ENCODE measurements around the gene PREX1.
A peak's percentile ranks its signal among the peaks of the same experiment; 100 is the strongest.

PREX1 gene

DNA sequence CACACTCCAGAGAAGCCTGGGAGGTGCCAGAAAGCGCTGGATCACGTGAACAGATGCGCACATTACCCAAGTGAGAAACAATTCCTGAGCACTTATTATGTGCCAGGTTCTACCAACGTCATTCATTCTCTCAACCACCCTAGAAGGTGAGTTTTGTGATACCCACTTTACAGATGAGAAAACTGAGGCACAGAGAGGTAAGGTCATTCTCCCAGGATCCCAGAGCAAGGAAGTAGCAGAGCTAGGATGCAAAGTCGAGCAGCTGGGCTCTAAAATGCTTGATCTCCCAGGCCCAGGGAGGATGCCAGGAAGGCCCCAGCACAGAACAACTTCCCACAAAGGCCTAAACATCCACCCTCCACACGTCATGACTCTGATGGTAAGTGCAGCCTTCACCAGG lies 85.6 kb downstream of the PREX1 start:
- Mint-ChIP-seq H3K9me3 (no peaks in the 10 kb centered on the region), H3K4me1 (peaks cover 33% of the 10 kb centered on the region), H3K27ac (no peak overlapping the region), H3K36me3 (peaks cover 5% of the 10 kb centered on the region), H3K27me3 (no peaks in the 10 kb centered on the region), H3K4me3 (no peak overlapping the region)

GRCh38 chr20:48741669-48742068 lies 86.1 kb downstream of the PREX1 start:
- no peak overlapping the region for H3K27ac Mint-ChIP-seq
- H3K9me3 Mint-ChIP-seq, result no peaks in the 10 kb centered on the region
- peaks cover 5% of the 10 kb centered on the region for H3K36me3 Mint-ChIP-seq

GRCh38 chr20:48740712-48741111 lies 87.1 kb downstream of the PREX1 start:
- Mint-ChIP-seq H3K27me3 (no peaks in the 10 kb centered on the region), H3K9me3 (no peaks in the 10 kb centered on the region), H3K27ac (no peak overlapping the region), H3K36me3 (peaks cover 5% of the 10 kb centered on the region), H3K4me1 (peaks cover 47% of the 10 kb centered on the region), H3K4me3 (no peak overlapping the region)

More at GRCh38 chr20:48741669-48742068, 86.1 kb downstream of the PREX1 start:
- H3K27me3 Mint-ChIP-seq, result no peaks in the 10 kb centered on the region
- peaks cover 38% of the 10 kb centered on the region for H3K4me1 Mint-ChIP-seq
- no peak overlapping the region for H3K4me3 Mint-ChIP-seq

DNA sequence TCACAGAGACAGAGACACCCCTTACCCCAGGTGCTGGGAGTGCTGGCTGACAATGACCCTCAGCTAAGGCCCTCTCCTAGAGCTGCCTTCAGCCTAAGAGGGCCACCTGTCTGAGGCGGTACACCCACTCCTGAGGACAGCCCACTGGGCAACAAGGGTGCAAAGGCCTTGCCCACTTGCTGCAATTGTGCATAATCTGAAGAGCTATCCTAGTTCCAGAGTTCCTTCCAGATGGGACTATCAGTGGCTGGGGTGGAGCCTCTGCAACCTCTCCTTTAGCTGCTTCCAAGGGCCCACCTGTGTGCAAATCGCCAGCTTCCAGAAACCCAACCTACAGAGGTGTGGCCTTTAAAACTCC lies 87.5 kb downstream of the PREX1 start:
- Mint-ChIP-seq H3K9me3 (no peaks in the 10 kb centered on the region), H3K4me1 (peaks cover 47% of the 10 kb centered on the region), H3K27me3 (no peaks in the 10 kb centered on the region), H3K27ac (peak overlapping the region; percentile 8), H3K4me3 (no peak overlapping the region), H3K36me3 (peaks cover 5% of the 10 kb centered on the region)

DNA sequence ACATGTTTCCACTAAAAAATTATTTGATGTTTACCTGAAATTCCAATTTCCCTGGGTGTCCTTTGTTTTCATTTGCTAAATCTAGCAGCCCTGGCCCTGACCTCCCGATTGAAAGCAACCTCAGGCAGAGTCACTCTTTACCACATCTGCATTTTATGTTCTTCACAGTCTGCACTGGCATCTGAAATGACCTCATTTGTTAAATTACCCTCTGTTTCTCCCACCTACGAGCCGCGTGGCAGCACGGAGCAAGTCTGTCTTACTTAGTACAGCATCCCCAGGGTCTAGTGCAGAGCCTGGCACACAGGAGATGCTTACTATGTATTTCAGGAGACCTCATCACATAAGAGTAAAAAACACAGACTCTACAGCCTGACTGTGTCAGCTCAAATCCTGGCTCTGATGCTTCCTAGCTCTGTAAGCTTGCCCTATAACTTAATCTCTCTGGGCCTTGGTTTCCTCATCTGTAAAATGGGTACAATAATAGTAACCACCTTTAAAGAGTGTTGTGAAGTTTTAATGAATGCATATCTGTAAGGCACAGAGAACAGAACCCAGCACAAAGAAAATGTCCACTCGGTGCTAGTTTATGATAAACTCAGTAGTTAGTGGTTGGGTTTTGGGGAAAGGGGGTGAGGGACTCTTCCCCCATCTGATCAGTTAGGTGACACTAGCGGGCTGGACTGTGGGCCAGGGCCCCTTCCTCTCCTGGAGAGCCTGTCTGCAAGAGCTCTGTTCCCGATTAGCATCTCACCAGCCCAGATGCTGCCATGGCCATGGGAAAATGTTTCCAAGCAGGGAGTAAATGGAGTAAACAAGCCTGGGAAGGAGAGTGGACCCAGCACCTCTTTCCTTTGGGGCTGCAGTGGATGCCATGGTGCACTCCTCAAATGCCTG lies 88.2 kb downstream of the PREX1 start:
- H3K4me1 Mint-ChIP-seq, result peaks cover 47% of the 10 kb centered on the region
- no peaks in the 10 kb centered on the region for H3K9me3 Mint-ChIP-seq
- H3K27ac Mint-ChIP-seq, result peak overlapping the region; percentile 39
- H3K36me3 Mint-ChIP-seq, result peaks cover 5% of the 10 kb centered on the region
- no peaks in the 10 kb centered on the region for H3K27me3 Mint-ChIP-seq
- peak overlapping the region; percentile 47 for H3K4me3 Mint-ChIP-seq

DNA sequence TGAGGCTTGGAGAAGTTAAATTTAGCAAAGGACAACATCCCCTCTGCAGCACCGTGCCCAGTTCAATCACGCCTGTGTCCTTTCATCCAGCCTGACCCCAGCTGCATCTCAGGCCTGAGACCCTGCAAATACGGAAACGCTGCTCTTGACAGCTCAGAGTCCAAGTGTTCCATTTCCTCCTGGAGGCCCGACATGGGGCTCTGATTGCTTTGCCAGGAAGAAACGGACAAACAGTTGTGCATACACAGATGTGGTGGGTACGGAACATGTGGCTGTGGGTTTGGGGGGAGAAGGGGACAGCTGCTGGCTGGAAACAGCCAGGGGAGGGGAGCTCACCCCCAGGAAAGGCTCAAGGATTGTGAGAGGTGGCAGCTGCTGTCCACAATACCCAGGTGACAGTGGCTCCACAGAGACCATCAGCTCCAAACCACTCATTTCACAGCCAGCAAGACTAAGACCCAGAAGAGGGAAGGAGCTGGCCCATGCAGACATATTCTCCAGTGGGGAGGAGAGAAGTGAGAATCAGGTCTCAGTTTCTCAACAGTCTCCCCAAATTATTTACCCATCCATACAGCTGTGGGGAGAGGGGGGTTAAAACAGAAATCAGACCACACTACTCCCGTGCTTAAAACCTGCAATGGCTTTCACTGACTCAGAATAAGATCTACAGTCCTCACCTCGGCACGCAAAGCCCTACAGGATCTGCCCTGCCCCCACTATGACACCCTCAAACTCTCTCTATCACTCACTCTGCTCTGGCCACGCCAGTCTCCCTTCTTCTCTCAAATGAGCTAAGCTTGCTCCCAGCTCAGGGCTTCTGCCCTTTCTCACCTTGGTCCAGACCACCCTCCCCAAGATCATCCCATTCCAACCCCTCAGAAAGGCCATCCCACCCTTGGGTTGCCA lies 89.1 kb downstream of the PREX1 start:
- Mint-ChIP-seq H3K4me3 (peak overlapping the region; percentile 47), H3K4me1 (peaks cover 47% of the 10 kb centered on the region), H3K27me3 (no peaks in the 10 kb centered on the region), H3K9me3 (no peaks in the 10 kb centered on the region), H3K36me3 (peaks cover 5% of the 10 kb centered on the region), H3K27ac (peak overlapping the region; percentile 73)

- Mint-ChIP-seq H3K9me3 (no peaks in the 10 kb centered on the region), H3K4me1 (peaks cover 47% of the 10 kb centered on the region), H3K36me3 (peaks cover 5% of the 10 kb centered on the region), H3K4me3 (no peak overlapping the region), H3K27ac (no peak overlapping the region), H3K27me3 (no peaks in the 10 kb centered on the region)
Measured at GRCh38 chr20:48738094-48738398, 89.8 kb downstream of the PREX1 start.

GRCh38 chr20:48737434-48738093 lies 90.2 kb downstream of the PREX1 start:
- peaks cover 5% of the 10 kb centered on the region for H3K36me3 Mint-ChIP-seq
- no peak overlapping the region for H3K4me3 Mint-ChIP-seq
- H3K4me1 Mint-ChIP-seq, result peaks cover 47% of the 10 kb centered on the region
- no peak overlapping the region for H3K27ac Mint-ChIP-seq
- H3K27me3 Mint-ChIP-seq, result no peaks in the 10 kb centered on the region
- H3K9me3 Mint-ChIP-seq, result no peaks in the 10 kb centered on the region

DNA sequence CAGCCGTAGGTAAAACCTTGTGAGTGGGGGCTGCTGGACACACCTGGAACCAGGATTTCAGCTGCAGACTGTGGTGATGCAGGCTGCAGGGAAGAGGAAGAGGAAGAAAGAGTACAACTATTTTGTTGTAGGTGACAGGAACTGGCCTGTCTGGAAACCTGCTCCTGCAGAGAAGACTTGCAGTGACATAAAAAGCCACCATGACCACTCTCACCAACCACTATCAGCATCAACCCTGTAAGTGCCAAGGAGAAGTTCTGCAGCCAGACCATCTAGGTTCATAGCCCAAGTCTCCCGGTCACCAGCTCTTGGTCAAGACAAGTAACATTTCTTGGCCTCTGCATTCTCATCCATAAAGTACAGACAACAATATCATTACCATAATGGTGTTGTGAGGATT lies 91.2 kb downstream of the PREX1 start:
- Mint-ChIP-seq H3K36me3 (peaks cover 9% of the 10 kb centered on the region), H3K9me3 (no peaks in the 10 kb centered on the region), H3K4me3 (no peak overlapping the region), H3K27ac (peak overlapping the region; percentile 19), H3K4me1 (peaks cover 51% of the 10 kb centered on the region), H3K27me3 (no peaks in the 10 kb centered on the region)

DNA sequence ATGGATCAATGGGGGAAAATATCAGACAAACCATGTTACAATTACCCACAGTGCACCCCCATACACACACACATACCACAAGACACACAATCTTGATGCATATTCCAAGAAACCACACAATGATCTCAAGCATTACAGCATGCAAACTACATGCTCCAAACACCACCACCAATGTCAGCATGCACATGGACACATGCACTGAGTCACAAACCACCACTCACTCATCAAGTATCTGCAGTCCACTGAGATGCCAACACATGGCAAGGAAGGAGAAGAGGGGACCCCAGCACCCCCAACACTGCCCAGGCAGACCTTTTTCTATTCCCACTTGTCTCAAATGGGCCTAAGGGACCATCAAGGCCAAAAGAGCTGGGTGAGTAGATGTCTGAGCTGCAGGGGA lies 91.6 kb downstream of the PREX1 start:
- Mint-ChIP-seq H3K36me3 (peaks cover 5% of the 10 kb centered on the region), H3K27ac (peak overlapping the region; percentile 19), H3K4me3 (no peak overlapping the region), H3K27me3 (no peaks in the 10 kb centered on the region), H3K4me1 (peaks cover 51% of the 10 kb centered on the region), H3K9me3 (no peaks in the 10 kb centered on the region)

- no peak overlapping the region for H3K27ac Mint-ChIP-seq
- H3K4me3 Mint-ChIP-seq, result no peak overlapping the region
- H3K4me1 Mint-ChIP-seq, result peaks cover 54% of the 10 kb centered on the region
- no peaks in the 10 kb centered on the region for H3K27me3 Mint-ChIP-seq
- H3K9me3 Mint-ChIP-seq, result no peaks in the 10 kb centered on the region
- peaks cover 5% of the 10 kb centered on the region for H3K36me3 Mint-ChIP-seq
Measured at GRCh38 chr20:48735112-48735511, 92.7 kb downstream of the PREX1 start.

GRCh38 chr20:48734104-48734749 lies 93.6 kb downstream of the PREX1 start:
- Mint-ChIP-seq H3K4me3 (no peak overlapping the region), H3K36me3 (peaks cover 5% of the 10 kb centered on the region), H3K27ac (no peak overlapping the region), H3K4me1 (peaks cover 52% of the 10 kb centered on the region), H3K9me3 (no peaks in the 10 kb centered on the region), H3K27me3 (no peaks in the 10 kb centered on the region)

DNA sequence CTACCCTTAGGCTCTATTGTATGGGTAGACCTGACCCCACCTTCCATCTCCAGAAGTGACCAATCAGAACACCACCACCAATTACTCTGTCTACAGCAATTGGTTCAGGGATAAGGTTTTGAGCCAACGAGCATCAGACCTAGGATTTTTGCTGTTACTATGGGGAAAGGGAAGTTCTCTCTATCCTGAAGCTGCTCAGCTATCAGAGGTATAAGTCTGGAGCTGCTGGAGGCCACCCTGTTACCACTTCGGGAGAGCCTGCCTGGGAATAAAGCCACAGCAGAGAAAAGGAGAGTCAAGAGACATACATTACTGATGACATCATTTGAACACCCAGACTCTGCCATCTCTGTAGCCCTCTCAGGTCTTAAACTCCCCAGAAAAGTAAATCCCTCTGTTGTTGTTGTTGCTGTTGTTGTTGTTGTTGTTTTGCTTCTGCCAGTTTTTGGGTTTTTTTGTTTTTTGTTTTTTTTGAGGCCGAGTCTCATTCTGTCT lies 94.5 kb downstream of the PREX1 start:
- Mint-ChIP-seq H3K9me3 (no peaks in the 10 kb centered on the region), H3K4me3 (no peak overlapping the region), H3K4me1 (peaks cover 43% of the 10 kb centered on the region), H3K27ac (no peak overlapping the region), H3K27me3 (no peaks in the 10 kb centered on the region), H3K36me3 (peaks cover 5% of the 10 kb centered on the region)

DNA sequence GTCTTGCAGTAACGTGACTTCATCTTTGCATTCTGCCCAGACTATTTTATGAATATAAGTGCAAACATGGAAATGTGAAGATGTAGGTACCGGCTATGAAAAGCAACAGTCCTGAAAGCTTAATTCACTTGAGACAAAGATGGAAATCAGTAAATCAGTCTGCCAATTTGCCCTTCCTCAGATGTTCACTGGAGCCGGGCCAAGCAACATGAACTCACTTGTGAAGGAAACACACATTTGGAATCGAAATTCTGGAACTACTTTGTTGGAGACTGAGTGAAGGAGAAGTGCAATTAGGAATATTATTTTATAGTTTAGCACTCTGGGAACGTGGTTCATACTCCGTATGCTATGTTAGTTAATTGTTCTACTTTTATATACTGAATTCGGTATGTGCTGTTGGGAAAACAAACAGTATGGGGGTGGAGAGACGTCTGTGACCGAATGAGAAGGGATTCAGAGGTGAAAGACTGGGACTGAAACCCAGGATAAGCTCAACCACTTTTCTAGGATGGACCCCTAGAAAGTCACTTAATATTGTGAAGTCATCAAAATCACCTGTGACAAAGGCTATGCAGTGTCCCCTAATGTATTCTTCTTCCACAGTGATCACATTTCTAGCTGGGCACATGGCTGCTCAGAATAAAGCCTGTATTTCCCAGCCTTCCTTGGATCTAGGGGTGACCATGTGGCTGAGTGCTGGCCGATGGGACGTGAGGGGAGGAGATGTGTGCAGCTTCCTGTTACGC lies 95.5 kb downstream of the PREX1 start:
- Mint-ChIP-seq H3K4me3 (no peak overlapping the region), H3K9me3 (no peaks in the 10 kb centered on the region), H3K27ac (no peak overlapping the region), H3K36me3 (peaks cover 5% of the 10 kb centered on the region), H3K4me1 (peaks cover 33% of the 10 kb centered on the region), H3K27me3 (no peaks in the 10 kb centered on the region)
